Measurements from ENCODE around the gene IQCE. TPM values are rescaled to one million over a fixed set of nuclear protein-coding genes. Genes with fewer than 3 reads are reported as not detected.

IQCE gene
- total and polyA plus RNA-seq, 2 donors (not counting 1 experiment from before 2014, with no cell fraction given) = 3.5 to 9.5 TPM

- H3K79me2 ChIP-seq (ENCODE audit: control insufficient read depth, insufficient read depth, low read length) = peaks cover 36% of the 10 kb centered on the region
- H3K27me3 Mint-ChIP-seq = no peaks in the 10 kb centered on the region
- H3K4me1 ChIP-seq (ENCODE audit: control insufficient read depth in 2 of 2, insufficient read depth in 2 of 2, low read length in 2 of 2) = peaks cover 34 to 48% of the 10 kb centered on the region in 2 donors
- H3K4me3 ChIP-seq (ENCODE audit: control extremely low read depth in 1 of 5, extremely low read depth in 1 of 5, insufficient read depth in 1 of 5, low read depth in 2 of 5, low read length in 4 of 5) = no peak overlapping the region
- ATAC-seq (ENCODE audit: low read depth) (no peak), DNase-seq (no peak)
- no peaks in the 10 kb centered on the region for H3K9me3 Mint-ChIP-seq (ENCODE audit: insufficient read depth)
- peaks cover 47% of the 10 kb centered on the region for H3K4me1 Mint-ChIP-seq
- no peaks in the 10 kb centered on the region for H3K9me3 ChIP-seq (ENCODE audit: control extremely low read depth in 1 of 3, control insufficient read depth in 2 of 3, insufficient read depth in 1 of 3, low read length in 2 of 3)
- no peak for TF ChIP-seq EZH2 (IDR thresholded peaks at IDR 0.05; ENCODE audit: borderline replicate concordance, insufficient read depth, low read depth, low read length, poor library complexity, severe bottlenecking)
- no peak for TF ChIP-seq CTCF (IDR thresholded peaks at IDR 0.05)
- peaks cover 21% of the 10 kb centered on the region for H4K20me1 ChIP-seq (ENCODE audit: control insufficient read depth, insufficient read depth, low read length, poor library complexity, severe bottlenecking)
- ChIA-PET CTCF (interaction anchor here (1.6 kb wide), 1 partner anchor 37 kb away, joined by 3 read pairs; no protein-coding TSS in a partner anchor), POLR2A (interaction anchor here (1.1 to 14.9 kb wide), 2 partner anchors 7 to 10 kb away, joined by 3 to 340 read pairs; no protein-coding TSS in a partner anchor)
- H3K36me3 ChIP-seq (replicated peaks in 1 of 2; ENCODE audit: control extremely low read depth in 1 of 2, control insufficient read depth in 1 of 2, extremely low read depth in 1 of 2, insufficient read depth in 2 of 2, low read length in 1 of 2) = peaks cover 0 to 9% of the 10 kb centered on the region in 2 experiments
- no peaks in the 10 kb centered on the region for H3K27me3 ChIP-seq (replicated peaks in 1 of 4; ENCODE audit: control extremely low read depth in 1 of 4, control insufficient read depth in 3 of 4, insufficient read depth in 4 of 4, low read length in 3 of 4)
- peak overlapping the region; percentile 83 for H3K27ac Mint-ChIP-seq
- peak overlapping the region; percentile 63 for H3K4me3 Mint-ChIP-seq
- WGBS (ENCODE audit: insufficient coverage) = 84% methylated on average over 8 of the region's 8 CpGs
- intact Hi-C loops (cut with micrococcal nuclease) = no loop called here
- H2AFZ ChIP-seq (ENCODE audit: insufficient read depth, low read depth, low read length, poor library complexity, severe bottlenecking) = no peak overlapping the region
- H3K9ac ChIP-seq (ENCODE audit: low read length) = no peak overlapping the region
- H3K4me2 ChIP-seq (replicated peaks; ENCODE audit: low read depth, low read length, poor library complexity, severe bottlenecking) = no peak overlapping the region
- no peak overlapping the region for H3K27ac ChIP-seq (ENCODE audit: low read length in 2 of 2)
Observed at GRCh38 chr7:2517026-2517425, 41.8 kb upstream of the IQCE start.

- Mint-ChIP-seq H3K27me3 (no peaks in the 10 kb centered on the region), H3K4me1 (peaks cover 47% of the 10 kb centered on the region), H3K27ac (peak overlapping the region; percentile 83), H3K4me3 (peak overlapping the region; percentile 63), H3K9me3 (ENCODE audit: insufficient read depth) (no peaks in the 10 kb centered on the region)
- ChIA-PET POLR2A (interaction anchor here (0.8 to 14.9 kb wide), 4 partner anchors 7 to 38 kb away, joined by 3 to 340 read pairs (median 28); partner anchors contain the start of gene BRAT1), CTCF (interaction anchor here (1.3 to 1.6 kb wide), 2 partner anchors 9 to 38 kb away, joined by 3 to 4 read pairs; no protein-coding TSS in a partner anchor)
- Histone ChIP-seq H2AFZ (ENCODE audit: insufficient read depth, low read depth, low read length, poor library complexity, severe bottlenecking) (no peak overlapping the region), H3K27ac (ENCODE audit: low read length in 2 of 2) (peak overlapping the region in 1 of 2 donors; percentile 75), H3K36me3 (replicated peaks in 1 of 2; ENCODE audit: control extremely low read depth in 1 of 2, control insufficient read depth in 1 of 2, extremely low read depth in 1 of 2, insufficient read depth in 2 of 2, low read length in 1 of 2) (peaks cover 0 to 17% of the 10 kb centered on the region in 2 experiments), H3K4me3 (ENCODE audit: control extremely low read depth in 1 of 5, extremely low read depth in 1 of 5, insufficient read depth in 1 of 5, low read depth in 2 of 5, low read length in 4 of 5) (no peak overlapping the region), H3K27me3 (replicated peaks in 1 of 4; ENCODE audit: control extremely low read depth in 1 of 4, control insufficient read depth in 3 of 4, insufficient read depth in 4 of 4, low read length in 3 of 4) (no peaks in the 10 kb centered on the region), H3K9ac (ENCODE audit: low read length) (no peak overlapping the region), H3K9me3 (ENCODE audit: control extremely low read depth in 1 of 3, control insufficient read depth in 2 of 3, insufficient read depth in 1 of 3, low read length in 2 of 3) (no peaks in the 10 kb centered on the region), H4K20me1 (ENCODE audit: control insufficient read depth, insufficient read depth, low read length, poor library complexity, severe bottlenecking) (peaks cover 29% of the 10 kb centered on the region), H3K4me2 (replicated peaks; ENCODE audit: low read depth, low read length, poor library complexity, severe bottlenecking) (peak overlapping the region; percentile 98), H3K4me1 (ENCODE audit: control insufficient read depth in 2 of 2, insufficient read depth in 2 of 2, low read length in 2 of 2) (peaks cover 34 to 48% of the 10 kb centered on the region in 2 donors), H3K79me2 (ENCODE audit: control insufficient read depth, insufficient read depth, low read length) (peaks cover 42% of the 10 kb centered on the region)
- ATAC-seq (ENCODE audit: low read depth) = no peak
- intact Hi-C loops (cut with micrococcal nuclease) = loop anchor here (2.0 kb wide), 1 partner anchor 41 kb away; the partner anchor contains the start of gene GRIFIN
- peak; percentile 44 for DNase-seq
- TF ChIP-seq CTCF (IDR thresholded peaks at IDR 0.05) (no peak), EZH2 (IDR thresholded peaks at IDR 0.05; ENCODE audit: borderline replicate concordance, insufficient read depth, low read depth, low read length, poor library complexity, severe bottlenecking) (no peak)
- WGBS (ENCODE audit: insufficient coverage) = 92% methylated on average over 12 of the region's 18 CpGs
Observed at GRCh38 chr7:2517678-2518507, 40.9 kb upstream of the IQCE start.
